ENCODE measurements around the gene CRISPLD2. TPM values are rescaled to one million over a fixed set of nuclear protein-coding genes. Genes with fewer than 3 reads are reported as not detected.
A peak's percentile ranks its signal among the peaks of the same experiment; 100 is the strongest.
"Not testable (repeated sequence)": the region's sequence is repeated elsewhere in the genome, so short reads cannot be mapped to it uniquely, and the experiment has no call there.

The CRISPLD2 gene
- total and polyA plus RNA-seq, 2 donors (not counting 1 experiment from before 2014, with no cell fraction given): 37.0 to 96.2 TPM

DNA sequence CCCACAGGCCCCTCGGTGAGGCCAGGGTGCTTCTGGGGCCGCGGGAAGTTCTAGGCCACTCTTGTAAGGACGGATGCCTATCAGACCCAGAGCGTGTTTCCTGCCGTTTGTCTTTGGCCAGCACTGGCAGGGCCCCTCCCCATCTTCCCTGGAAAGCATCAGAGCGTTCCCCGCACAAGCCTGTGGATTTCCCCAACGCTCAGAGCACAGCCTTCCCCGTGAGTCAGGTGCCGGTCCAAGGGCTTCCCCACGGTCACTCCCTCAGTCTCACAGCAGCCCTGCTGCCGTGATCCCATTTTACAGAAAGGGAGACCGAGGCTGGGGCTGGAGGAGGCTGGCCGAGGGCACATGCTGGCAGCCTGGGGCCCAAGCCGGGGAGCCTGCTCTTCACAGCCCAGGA lies 33.7 kb downstream of the CRISPLD2 start:
- TF ChIP-seq, protein P1, sequence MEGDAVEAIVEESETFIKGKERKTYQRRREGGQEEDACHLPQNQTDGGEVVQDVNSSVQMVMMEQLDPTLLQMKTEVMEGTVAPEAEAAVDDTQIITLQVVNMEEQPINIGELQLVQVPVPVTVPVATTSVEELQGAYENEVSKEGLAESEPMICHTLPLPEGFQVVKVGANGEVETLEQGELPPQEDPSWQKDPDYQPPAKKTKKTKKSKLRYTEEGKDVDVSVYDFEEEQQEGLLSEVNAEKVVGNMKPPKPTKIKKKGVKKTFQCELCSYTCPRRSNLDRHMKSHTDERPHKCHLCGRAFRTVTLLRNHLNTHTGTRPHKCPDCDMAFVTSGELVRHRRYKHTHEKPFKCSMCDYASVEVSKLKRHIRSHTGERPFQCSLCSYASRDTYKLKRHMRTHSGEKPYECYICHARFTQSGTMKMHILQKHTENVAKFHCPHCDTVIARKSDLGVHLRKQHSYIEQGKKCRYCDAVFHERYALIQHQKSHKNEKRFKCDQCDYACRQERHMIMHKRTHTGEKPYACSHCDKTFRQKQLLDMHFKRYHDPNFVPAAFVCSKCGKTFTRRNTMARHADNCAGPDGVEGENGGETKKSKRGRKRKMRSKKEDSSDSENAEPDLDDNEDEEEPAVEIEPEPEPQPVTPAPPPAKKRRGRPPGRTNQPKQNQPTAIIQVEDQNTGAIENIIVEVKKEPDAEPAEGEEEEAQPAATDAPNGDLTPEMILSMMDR (conservative IDR thresholded peaks at IDR 0.05 in 1 of 2, IDR thresholded peaks at IDR 0.05 in 1 of 2; ENCODE audit: low read depth in 1 of 2, low read length in 2 of 2): no peak
- TF ChIP-seq EZH2 (IDR thresholded peaks at IDR 0.05; ENCODE audit: low read length, missing control alignments): no peak
- Histone ChIP-seq H3K27ac (ENCODE audit: insufficient read depth, low read length) (no peak overlapping the region), H3K4me3 (replicated peaks in 1 of 4; ENCODE audit: control extremely low read depth in 1 of 4, insufficient read depth in 1 of 4, low read depth in 3 of 4, low read length in 4 of 4) (no peak overlapping the region), H4K20me1 (ENCODE audit: control insufficient read depth, extremely low read depth, insufficient read depth, low read length) (no peaks in the 10 kb centered on the region), H3K79me2 (ENCODE audit: control insufficient read depth, insufficient read depth, low read length) (no peaks in the 10 kb centered on the region), H2AFZ (ENCODE audit: low read length) (no peak overlapping the region), H3K36me3 (ENCODE audit: control insufficient read depth, insufficient read depth, low read length) (peaks cover 2% of the 10 kb centered on the region), H3K9ac (ENCODE audit: insufficient read depth, low read length) (no peak overlapping the region), H3K27me3 (ENCODE audit: control insufficient read depth, insufficient read depth, low read length) (no peaks in the 10 kb centered on the region), H3K9me3 (ENCODE audit: control insufficient read depth, insufficient read depth, low read depth, low read length) (no peaks in the 10 kb centered on the region), H3K4me1 (ENCODE audit: control insufficient read depth, extremely low read depth, insufficient read depth, low read length) (no peaks in the 10 kb centered on the region), H3K4me2 (ENCODE audit: extremely low read depth, insufficient read depth, low read length) (no peak overlapping the region)
- no peak for DNase-seq (ENCODE audit: low read depth in 2 of 2)

DNA sequence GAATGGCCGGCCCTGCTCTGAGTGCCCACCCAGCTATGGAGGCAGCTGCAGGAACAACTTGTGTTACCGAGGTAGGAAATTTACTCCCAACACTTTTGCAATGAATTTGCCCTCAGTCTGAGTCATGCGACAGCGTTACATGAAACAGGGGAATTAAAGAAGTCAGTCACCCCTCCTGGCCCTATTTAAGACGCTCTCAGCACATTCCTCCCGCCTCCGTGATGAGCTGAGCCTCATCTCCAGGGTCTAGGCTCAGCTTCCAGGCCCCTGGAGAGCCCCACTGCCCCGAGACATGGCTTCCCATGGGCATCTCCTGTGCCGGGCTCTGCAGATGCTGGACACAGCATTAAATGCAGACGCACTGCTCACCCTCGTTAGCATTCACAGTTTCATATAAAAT lies 35.0 kb downstream of the CRISPLD2 start:
- Histone ChIP-seq H2AFZ (ENCODE audit: low read length) (no peak overlapping the region), H3K9me3 (ENCODE audit: control insufficient read depth, insufficient read depth, low read depth, low read length) (no peaks in the 10 kb centered on the region), H3K4me2 (ENCODE audit: extremely low read depth, insufficient read depth, low read length) (no peak overlapping the region), H4K20me1 (ENCODE audit: control insufficient read depth, extremely low read depth, insufficient read depth, low read length) (no peaks in the 10 kb centered on the region), H3K4me3 (replicated peaks in 1 of 4; ENCODE audit: control extremely low read depth in 1 of 4, insufficient read depth in 1 of 4, low read depth in 3 of 4, low read length in 4 of 4) (no peak overlapping the region), H3K4me1 (ENCODE audit: control insufficient read depth, extremely low read depth, insufficient read depth, low read length) (no peaks in the 10 kb centered on the region), H3K27me3 (ENCODE audit: control insufficient read depth, insufficient read depth, low read length) (no peaks in the 10 kb centered on the region), H3K79me2 (ENCODE audit: control insufficient read depth, insufficient read depth, low read length) (no peaks in the 10 kb centered on the region), H3K36me3 (ENCODE audit: control insufficient read depth, insufficient read depth, low read length) (peaks cover 2% of the 10 kb centered on the region), H3K27ac (ENCODE audit: insufficient read depth, low read length) (no peak overlapping the region), H3K9ac (ENCODE audit: insufficient read depth, low read length) (no peak overlapping the region)
- TF ChIP-seq EZH2 (IDR thresholded peaks at IDR 0.05; ENCODE audit: low read length, missing control alignments): no peak
- TF ChIP-seq, protein P1 (conservative IDR thresholded peaks at IDR 0.05 in 1 of 2, IDR thresholded peaks at IDR 0.05 in 1 of 2; ENCODE audit: low read depth in 1 of 2, low read length in 2 of 2): no peak
- peak; percentile 76 to 82 for DNase-seq (ENCODE audit: low read depth in 2 of 2)

DNA sequence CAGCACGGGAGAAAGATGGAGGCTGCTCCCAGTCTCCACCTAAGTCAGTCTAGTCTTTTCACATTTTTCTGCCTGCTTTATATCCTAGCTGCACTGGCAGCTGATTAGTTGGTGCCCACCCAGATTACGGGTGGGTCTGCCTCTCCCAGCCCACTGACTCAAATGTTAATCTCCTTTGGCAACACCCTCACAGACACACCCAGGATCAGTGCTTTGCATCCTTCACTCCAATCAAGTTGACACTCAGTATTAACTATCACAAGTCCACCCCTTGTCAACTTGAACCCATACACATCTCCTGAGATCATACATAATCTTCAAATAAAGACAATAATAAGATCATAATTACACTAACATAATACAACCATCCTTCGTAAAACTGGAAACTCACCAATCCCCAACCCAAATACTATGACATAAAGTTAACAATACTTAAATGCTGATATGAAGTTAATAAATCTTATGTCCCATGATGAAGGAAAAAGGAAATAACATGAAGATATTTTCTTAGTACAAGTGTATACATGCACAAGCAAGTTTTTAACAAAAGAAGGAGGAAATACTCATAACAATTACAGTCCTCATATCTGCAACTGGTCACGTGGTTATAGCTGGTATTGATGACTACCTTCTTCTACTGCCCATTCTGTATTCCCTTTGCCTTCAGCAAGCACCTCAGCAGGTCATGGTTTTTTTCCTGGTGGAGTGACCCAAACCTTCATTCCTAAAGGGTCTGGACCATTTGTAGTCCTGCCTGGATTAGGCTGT lies 35.8 kb downstream of the CRISPLD2 start:
- not testable (repeated sequence) for H2AFZ ChIP-seq (ENCODE audit: low read length); H4K20me1 ChIP-seq (ENCODE audit: control insufficient read depth, extremely low read depth, insufficient read depth, low read length); H3K27me3 ChIP-seq (ENCODE audit: control insufficient read depth, insufficient read depth, low read length); H3K4me3 ChIP-seq (replicated peaks in 1 of 4; ENCODE audit: control extremely low read depth in 1 of 4, insufficient read depth in 1 of 4, low read depth in 3 of 4, low read length in 4 of 4); H3K4me1 ChIP-seq (ENCODE audit: control insufficient read depth, extremely low read depth, insufficient read depth, low read length); DNase-seq (ENCODE audit: low read depth in 2 of 2); H3K9ac ChIP-seq (ENCODE audit: insufficient read depth, low read length); H3K79me2 ChIP-seq (ENCODE audit: control insufficient read depth, insufficient read depth, low read length); H3K4me2 ChIP-seq (ENCODE audit: extremely low read depth, insufficient read depth, low read length); H3K9me3 ChIP-seq (ENCODE audit: control insufficient read depth, insufficient read depth, low read depth, low read length); H3K36me3 ChIP-seq (ENCODE audit: control insufficient read depth, insufficient read depth, low read length); H3K27ac ChIP-seq (ENCODE audit: insufficient read depth, low read length)

DNA sequence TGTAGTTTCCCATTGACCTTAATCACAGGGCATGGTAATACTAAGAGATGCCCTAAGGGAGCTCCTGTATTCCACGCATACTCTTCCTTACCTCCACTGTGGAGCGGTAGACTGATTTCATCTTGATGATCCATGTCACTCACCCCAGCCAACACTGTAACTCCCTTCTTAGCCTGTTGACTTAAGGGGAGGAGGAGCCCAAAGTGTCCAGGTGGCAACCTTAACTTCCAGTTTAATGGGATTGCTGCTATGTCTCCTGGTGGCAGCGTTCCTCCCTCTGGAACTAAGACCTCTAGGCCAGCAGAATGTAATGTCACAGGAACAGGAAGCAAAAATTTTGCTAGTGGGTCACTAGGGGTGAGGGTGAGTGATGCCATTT lies 36.4 kb downstream of the CRISPLD2 start:
- not testable (repeated sequence) for H3K36me3 ChIP-seq (ENCODE audit: control insufficient read depth, insufficient read depth, low read length); H4K20me1 ChIP-seq (ENCODE audit: control insufficient read depth, extremely low read depth, insufficient read depth, low read length); H3K4me3 ChIP-seq (replicated peaks in 1 of 4; ENCODE audit: control extremely low read depth in 1 of 4, insufficient read depth in 1 of 4, low read depth in 3 of 4, low read length in 4 of 4); DNase-seq (ENCODE audit: low read depth in 2 of 2); H3K27ac ChIP-seq (ENCODE audit: insufficient read depth, low read length); H3K4me2 ChIP-seq (ENCODE audit: extremely low read depth, insufficient read depth, low read length); H3K4me1 ChIP-seq (ENCODE audit: control insufficient read depth, extremely low read depth, insufficient read depth, low read length); H2AFZ ChIP-seq (ENCODE audit: low read length); H3K27me3 ChIP-seq (ENCODE audit: control insufficient read depth, insufficient read depth, low read length); H3K79me2 ChIP-seq (ENCODE audit: control insufficient read depth, insufficient read depth, low read length); H3K9ac ChIP-seq (ENCODE audit: insufficient read depth, low read length); H3K9me3 ChIP-seq (ENCODE audit: control insufficient read depth, insufficient read depth, low read depth, low read length)

DNA sequence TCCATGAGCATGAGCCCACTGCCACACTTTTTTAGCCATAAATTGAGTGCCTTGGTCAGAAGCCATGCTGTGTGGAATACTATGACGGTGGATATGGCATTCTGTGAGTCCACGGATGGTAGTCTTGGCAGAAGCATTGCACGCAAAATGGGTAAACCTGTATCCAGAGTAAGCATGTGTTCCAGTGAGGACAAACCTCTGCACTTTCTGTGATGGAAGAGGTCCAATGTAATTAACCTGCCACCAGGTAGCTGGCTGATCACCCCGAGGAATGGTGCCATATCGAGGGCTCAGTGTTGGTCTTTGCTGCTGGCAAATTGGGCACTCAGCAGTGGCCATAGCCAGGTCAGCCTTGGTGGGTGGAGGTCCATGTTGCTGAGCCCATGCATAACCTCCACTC lies 37.0 kb downstream of the CRISPLD2 start:
- H3K4me2 ChIP-seq (ENCODE audit: extremely low read depth, insufficient read depth, low read length); H3K4me3 ChIP-seq (replicated peaks in 1 of 4; ENCODE audit: control extremely low read depth in 1 of 4, insufficient read depth in 1 of 4, low read depth in 3 of 4, low read length in 4 of 4); H3K27me3 ChIP-seq (ENCODE audit: control insufficient read depth, insufficient read depth, low read length); H2AFZ ChIP-seq (ENCODE audit: low read length); H3K79me2 ChIP-seq (ENCODE audit: control insufficient read depth, insufficient read depth, low read length); DNase-seq (ENCODE audit: low read depth in 2 of 2); H3K27ac ChIP-seq (ENCODE audit: insufficient read depth, low read length); H3K9ac ChIP-seq (ENCODE audit: insufficient read depth, low read length); H3K9me3 ChIP-seq (ENCODE audit: control insufficient read depth, insufficient read depth, low read depth, low read length); H3K4me1 ChIP-seq (ENCODE audit: control insufficient read depth, extremely low read depth, insufficient read depth, low read length); H3K36me3 ChIP-seq (ENCODE audit: control insufficient read depth, insufficient read depth, low read length); H4K20me1 ChIP-seq (ENCODE audit: control insufficient read depth, extremely low read depth, insufficient read depth, low read length): not testable (repeated sequence)
